ENCODE data around the gene PARVB.

The PARVB gene

DNA sequence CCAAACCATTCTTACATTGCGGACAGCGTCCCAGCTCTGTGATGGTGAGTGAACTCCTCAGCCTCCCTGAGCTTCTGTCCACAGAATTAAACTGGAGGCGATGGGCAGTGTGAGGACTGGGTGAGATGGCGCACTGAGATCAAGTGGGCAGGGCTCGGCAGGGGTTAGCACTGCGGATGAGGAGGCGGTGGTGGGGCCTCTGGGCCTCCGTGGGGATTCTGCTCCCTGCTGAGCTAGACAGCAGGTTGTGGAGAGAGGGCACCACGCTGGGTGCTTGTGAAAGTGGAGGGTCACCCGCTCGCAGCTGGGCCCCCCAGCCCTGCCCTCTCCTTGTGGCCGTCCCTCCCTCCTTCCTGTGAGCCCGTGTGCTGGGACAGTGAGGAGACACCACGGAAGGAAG lies 131.0 kb downstream of the PARVB start:
- TF ChIP-seq, protein P1, sequence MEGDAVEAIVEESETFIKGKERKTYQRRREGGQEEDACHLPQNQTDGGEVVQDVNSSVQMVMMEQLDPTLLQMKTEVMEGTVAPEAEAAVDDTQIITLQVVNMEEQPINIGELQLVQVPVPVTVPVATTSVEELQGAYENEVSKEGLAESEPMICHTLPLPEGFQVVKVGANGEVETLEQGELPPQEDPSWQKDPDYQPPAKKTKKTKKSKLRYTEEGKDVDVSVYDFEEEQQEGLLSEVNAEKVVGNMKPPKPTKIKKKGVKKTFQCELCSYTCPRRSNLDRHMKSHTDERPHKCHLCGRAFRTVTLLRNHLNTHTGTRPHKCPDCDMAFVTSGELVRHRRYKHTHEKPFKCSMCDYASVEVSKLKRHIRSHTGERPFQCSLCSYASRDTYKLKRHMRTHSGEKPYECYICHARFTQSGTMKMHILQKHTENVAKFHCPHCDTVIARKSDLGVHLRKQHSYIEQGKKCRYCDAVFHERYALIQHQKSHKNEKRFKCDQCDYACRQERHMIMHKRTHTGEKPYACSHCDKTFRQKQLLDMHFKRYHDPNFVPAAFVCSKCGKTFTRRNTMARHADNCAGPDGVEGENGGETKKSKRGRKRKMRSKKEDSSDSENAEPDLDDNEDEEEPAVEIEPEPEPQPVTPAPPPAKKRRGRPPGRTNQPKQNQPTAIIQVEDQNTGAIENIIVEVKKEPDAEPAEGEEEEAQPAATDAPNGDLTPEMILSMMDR (IDR thresholded peaks at IDR 0.05; ENCODE audit: low read depth, low read length), result no peak
- H3K4me3 ChIP-seq (ENCODE audit: low read depth, low read length), result no peak overlapping the region

DNA sequence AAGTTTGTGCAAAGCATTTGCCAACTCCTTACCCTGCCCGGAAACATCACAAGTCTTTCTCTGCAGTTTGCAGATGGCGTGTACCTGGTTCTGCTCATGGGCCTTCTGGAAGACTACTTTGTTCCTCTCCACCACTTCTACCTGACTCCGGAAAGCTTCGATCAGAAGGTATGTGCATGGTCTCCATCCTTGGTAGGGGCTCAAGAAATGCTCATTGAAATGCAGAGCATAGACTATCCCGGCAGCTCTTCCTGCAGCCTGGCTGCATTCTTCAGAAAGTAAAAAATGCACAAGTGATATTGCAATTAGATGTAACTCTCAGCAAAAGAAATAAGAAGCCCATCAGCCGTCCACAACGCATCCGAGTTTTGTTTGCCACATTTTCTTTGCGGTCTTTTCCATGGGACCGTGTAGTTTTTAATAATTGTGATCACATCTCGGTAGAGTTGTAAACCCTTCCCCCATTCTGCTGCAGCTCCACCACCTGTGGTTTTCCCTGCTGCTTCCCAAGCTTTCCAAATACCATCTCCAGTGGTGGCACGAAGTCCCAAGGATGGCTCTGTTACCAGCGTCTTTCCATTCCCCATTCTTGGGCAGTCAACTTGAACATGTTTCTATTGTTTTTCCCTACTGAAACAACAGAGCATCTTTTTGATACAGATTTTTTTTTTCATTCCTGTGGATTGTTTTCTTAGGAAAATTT lies 134.0 kb downstream of the PARVB start:
- TF ChIP-seq, protein P1 (IDR thresholded peaks at IDR 0.05; ENCODE audit: low read depth, low read length), result no peak
- H3K4me3 ChIP-seq (ENCODE audit: low read depth, low read length), result no peak overlapping the region

- no peak overlapping the region for H3K4me3 ChIP-seq (ENCODE audit: low read depth, low read length)
Measured at GRCh38 chr22:44158816-44159215, 134.7 kb downstream of the PARVB start.

DNA sequence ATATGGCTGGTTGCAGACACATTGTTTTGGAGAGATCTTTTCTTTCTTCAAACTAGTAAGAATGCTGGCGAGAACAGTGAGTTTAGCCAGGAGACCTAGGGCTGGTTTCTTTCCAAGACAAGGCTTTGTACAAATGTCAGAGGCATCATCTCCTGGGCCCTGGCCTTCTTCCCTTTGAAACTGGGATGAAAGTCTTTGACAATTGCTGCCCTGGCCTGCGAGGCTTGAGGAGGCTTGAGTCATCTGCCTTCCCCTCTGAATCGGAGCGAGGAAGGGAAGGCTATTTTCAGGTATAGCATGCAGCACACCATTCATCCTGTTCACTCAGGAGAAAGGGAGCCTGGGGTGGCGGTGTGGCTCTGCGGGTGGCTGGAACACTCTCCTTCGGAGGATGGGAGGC lies 135.1 kb downstream of the PARVB start:
- TF ChIP-seq, protein P1 (IDR thresholded peaks at IDR 0.05; ENCODE audit: low read depth, low read length), result no peak
- no peak overlapping the region for H3K4me3 ChIP-seq (ENCODE audit: low read depth, low read length)

More at GRCh38 chr22:44158816-44159215, 134.7 kb downstream of the PARVB start:
- TF ChIP-seq, protein P1 (IDR thresholded peaks at IDR 0.05; ENCODE audit: low read depth, low read length), result no peak

GRCh38 chr22:44159811-44160210 lies 135.7 kb downstream of the PARVB start:
- TF ChIP-seq, protein P1 (IDR thresholded peaks at IDR 0.05; ENCODE audit: low read depth, low read length), result no peak
- H3K4me3 ChIP-seq (ENCODE audit: low read depth, low read length), result no peak overlapping the region

DNA sequence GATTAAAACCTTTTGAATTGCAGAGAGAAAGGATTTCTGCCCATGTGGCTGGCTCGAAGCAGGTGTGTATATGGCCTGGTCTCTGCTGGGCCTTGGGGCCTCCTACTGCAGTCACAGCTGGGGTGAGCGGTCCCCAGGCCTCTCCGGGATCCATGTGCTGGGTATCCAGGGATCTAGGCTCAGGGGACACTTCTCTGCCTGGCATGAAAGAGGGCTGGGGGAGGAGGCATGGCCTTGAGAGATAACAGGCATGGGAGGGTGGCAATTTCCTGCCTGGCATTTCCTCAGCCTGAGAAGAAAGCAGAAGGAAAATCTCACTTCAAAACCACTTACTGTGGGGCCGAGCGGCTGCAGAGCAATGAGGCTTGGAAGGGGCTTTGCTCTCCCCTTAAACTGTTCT lies 136.3 kb downstream of the PARVB start:
- TF ChIP-seq, protein P1 (IDR thresholded peaks at IDR 0.05; ENCODE audit: low read depth, low read length), result no peak
- no peak overlapping the region for H3K4me3 ChIP-seq (ENCODE audit: low read depth, low read length)

- H3K4me3 ChIP-seq (ENCODE audit: low read depth, low read length), result no peak overlapping the region
- TF ChIP-seq, protein P1 (IDR thresholded peaks at IDR 0.05; ENCODE audit: low read depth, low read length), result no peak
Measured at GRCh38 chr22:44161673-44162072, 137.6 kb downstream of the PARVB start.
